CD4-positive, alpha-beta T cell treated with Interleukin-21 for 1 hour (primary cell): ENCODE data around the gene RPL37.
"Not testable (repeated sequence)": the region's sequence is repeated elsewhere in the genome, so short reads cannot be mapped to it uniquely, and the experiment has no call there.

Source experiments
- DNase-seq: peaks from one replicate; pipeline ENCODE4 v3.0.0-alpha.2; 2020

The RPL37 gene

GRCh38 chr5:40834849-40835787 is at the start of gene RPL37:
TSS of gene RPL37 (minus strand) at chr5:40835222. CDS start at chr5:40835185, 37 bp downstream.
- DNase-seq = peak; percentile 93

DNA sequence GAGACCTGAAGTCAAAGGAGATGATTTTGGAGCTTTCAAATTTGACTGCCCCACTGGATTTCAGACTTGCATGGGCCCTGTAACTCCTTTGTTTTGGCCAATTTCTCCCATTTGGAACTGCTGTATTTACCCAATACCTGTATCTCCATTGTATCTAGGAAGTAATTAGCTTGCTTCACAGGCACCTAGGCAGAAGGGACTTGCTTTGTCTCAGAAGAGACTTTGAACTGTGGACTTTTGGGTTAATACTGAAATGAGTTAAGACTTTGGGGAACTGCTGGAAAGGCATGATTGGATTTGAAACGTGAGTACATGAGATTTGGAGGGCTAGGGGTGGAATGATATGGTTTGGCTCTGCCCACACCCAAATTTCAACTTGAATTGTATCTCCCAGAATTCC is 48.0 kb upstream of the RPL37 start:
- not testable (repeated sequence) for DNase-seq

DNA sequence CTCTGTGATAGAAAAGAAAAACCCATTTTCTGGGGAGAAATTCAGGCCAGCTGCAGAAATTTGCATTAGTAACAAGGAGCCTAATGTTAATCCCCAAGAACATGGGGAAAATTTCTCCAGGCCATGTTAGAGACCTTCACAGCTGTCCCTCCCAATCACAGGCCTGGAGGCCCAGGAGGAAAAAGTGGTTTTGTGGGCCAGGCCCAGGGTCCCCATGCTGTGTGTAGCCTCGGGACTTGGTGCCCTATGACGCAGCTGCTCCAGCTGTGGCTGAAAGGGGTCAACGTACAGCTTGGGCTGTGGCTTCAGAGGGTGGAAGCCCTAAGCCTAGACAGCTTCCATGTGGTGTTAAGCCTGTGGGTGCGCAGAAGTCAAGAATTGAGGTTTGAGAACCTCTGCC is 47.3 kb upstream of the RPL37 start:
- no peak for DNase-seq

- DNase-seq = peak; percentile 27
Measured at GRCh38 chr5:40879163-40879942, 44.3 kb upstream of the RPL37 start.

DNA sequence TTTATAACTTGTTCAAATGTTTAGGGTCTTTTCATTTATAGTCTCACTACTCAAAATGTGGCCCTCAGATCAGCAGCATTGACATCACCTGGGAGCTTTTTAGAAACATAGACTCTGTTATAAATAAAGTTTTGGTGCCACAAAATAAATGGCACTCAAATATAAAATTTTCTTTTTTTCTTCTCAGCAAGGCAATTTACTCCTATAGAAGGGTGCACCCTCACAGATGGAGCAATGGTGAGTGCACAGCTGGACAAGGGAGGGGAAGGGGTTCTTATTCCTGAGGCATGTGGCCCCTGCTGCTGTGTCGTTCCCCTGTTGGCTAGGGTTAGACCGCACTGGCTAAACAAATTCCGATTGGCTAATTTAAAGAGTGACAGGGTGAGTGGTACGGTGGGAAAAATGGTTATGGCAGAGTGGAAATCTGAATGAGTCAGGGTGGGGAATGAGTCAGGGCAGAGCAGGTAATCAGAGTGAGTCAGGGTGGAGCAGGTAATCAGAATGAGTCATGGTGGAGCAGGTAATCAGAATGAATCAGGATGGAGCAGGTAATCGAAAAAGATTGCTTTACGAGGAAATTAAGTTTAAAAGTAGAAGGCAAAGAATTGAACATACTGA is 42.5 kb upstream of the RPL37 start:
- no peak for DNase-seq

DNA sequence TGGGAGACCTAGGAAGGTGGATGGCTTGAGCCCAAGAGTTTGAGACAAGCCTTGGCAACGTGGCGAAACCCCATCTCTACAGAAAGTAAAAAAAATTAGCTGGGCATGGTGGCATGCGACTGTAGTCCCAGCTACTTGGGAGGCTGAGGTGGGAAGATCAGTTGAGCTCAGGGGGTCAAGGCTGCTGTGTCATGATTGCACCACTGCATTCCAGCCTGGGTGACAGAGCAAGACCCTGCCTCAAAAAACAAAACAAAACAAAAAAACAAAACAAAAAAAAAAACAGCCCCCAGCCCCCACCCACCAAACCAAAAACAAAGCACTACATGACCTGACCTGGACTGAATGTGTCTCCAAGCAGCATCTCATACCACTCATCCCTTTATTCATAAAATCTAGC is 40.9 kb upstream of the RPL37 start:
- DNase-seq = no peak

DNA sequence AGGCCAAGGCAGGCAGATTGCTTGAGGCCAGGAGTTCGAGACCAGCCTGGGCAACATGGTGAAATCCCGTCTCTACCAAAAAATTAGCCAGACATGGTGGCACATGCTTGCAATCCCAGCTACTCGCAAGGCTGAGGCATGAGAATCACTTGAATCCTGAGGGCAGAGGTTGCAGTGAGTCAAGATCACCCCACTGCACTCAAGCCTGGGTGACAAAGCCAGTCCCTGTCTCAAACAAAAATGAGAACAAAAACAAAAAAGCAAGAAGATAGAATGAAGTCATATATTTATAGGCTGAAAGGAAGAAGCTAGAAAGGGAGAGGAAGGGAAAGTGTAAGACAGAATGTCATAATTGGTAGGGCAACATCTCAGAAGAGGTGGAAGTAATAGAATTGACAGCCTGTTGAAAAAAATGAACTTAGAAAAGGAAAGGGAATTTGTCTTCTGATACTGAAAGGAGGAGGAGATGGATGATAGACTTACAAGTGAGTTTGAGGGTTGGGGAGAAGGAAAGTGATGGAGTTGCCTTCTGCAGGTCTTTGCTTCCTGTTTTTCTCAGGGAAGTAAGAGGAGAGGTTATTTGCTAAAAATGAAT is 38.4 kb upstream of the RPL37 start:
- no peak for DNase-seq

DNA sequence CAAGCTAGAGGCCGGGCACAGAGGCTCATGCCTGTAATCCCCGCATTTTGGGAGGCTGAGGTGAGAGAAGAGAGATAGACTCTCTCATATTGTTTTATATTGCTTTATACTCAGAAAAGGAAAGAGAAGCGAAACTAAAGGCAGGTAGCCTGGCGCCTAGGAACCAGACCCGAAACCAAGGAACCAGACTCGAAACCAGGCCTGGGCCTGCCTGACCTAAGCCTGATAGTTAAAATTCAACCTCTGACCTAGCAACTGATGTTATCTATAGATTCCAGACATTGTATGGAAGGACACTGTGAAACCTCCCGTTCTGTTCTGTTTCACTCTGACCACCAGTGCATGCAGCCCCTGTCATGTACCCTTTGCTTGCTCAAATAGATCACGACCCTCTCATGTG is 37.2 kb upstream of the RPL37 start:
- DNase-seq = not testable (repeated sequence)

- no peak for DNase-seq
Measured at GRCh38 chr5:40871177-40871576, 36.2 kb upstream of the RPL37 start.

DNA sequence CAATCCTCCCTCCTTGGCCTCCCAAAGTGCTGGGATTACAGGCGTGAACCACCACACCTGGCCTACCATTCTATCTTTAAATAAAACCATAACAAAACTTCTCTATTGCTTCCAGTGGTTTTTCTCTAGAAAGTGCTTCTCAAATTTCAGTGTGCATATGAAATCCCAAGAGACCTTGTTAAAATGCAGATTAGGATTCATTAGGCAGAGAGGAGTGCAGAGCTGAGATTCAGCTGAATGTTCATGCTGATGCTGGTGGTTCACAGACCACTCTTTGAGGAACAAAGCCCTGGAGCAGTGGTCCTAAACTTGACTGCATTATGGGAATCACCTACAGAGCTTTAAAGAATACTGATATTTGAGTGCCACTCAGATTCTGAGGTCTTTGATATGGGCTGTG is 34.4 kb upstream of the RPL37 start:
- DNase-seq = no peak

- DNase-seq = no peak
Measured at GRCh38 chr5:40866844-40867243, 31.8 kb upstream of the RPL37 start.

- DNase-seq = not testable (repeated sequence)
Measured at GRCh38 chr5:40865004-40865403, 30.0 kb upstream of the RPL37 start.

DNA sequence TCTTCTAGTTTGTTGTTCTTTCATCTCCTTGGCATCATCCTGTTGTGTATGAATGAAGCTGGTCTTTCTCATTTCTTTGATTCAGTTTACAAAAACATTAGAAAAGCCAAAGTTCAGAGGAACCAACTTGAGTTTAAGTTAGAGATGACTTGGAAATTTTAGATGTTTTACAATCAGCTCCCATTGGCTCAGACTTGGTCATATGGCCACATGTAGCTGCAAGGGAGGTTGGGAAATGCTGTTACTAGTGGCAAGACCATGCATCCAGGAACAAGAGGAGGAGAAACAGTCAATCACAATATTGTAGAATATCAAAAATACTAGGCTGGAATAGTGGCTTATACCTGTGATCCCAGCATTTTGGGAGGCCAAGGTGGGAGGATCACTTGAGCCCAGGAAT is 25.7 kb upstream of the RPL37 start:
- DNase-seq = no peak

DNA sequence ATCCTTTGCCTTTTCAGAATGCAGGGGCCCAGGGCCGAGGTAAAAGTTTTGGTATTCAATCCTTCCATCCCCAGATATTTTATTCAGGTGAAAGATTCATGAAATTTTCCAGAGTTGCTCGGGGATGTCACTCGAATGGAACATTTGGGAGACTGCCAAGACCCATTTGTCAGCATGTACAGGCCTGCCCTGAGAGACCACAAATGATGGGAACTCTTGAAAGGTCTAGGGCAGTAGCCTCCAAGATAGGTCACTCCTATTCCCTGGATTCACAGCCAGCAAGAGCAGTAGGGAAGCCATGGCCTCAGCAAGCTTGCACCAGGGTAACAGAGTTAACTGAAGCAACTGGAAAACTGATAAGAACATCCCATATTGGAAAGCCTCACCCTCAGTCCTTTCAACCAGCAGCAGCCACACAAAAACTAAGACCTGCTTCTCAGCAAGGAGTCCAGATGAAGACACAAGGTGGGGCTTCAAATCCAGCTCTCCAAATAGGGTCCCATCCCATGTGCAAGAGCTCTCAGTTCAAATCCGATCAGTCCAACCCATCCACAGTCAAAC is 18.7 kb upstream of the RPL37 start:
- no peak for DNase-seq

GRCh38 chr5:40847525-40847924 is 12.5 kb upstream of the RPL37 start:
- DNase-seq = no peak

DNA sequence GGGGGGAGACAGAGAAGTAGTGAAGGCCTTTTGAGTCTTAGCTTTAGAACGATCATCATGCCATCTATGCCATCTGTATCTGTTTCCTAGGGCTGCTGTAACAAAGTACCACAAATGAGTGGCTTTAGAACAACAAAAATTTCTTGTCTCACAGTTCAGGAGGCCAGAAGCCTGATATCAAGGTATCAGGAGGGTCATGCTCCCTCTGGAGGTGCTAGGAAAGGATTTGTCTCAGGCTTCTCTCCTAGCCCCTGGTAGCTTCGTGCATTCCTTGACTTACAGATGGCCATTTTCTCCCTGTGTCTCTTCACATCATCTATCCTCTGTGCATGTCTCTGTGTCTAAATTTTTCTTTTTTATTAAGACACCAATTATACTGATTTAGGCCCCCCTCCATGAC is 11.3 kb upstream of the RPL37 start:
- DNase-seq = no peak

- no peak for DNase-seq
Measured at GRCh38 chr5:40844565-40844964, 9.5 kb upstream of the RPL37 start.

- no peak for DNase-seq
Measured at GRCh38 chr5:40842351-40842750, 7.3 kb upstream of the RPL37 start.

DNA sequence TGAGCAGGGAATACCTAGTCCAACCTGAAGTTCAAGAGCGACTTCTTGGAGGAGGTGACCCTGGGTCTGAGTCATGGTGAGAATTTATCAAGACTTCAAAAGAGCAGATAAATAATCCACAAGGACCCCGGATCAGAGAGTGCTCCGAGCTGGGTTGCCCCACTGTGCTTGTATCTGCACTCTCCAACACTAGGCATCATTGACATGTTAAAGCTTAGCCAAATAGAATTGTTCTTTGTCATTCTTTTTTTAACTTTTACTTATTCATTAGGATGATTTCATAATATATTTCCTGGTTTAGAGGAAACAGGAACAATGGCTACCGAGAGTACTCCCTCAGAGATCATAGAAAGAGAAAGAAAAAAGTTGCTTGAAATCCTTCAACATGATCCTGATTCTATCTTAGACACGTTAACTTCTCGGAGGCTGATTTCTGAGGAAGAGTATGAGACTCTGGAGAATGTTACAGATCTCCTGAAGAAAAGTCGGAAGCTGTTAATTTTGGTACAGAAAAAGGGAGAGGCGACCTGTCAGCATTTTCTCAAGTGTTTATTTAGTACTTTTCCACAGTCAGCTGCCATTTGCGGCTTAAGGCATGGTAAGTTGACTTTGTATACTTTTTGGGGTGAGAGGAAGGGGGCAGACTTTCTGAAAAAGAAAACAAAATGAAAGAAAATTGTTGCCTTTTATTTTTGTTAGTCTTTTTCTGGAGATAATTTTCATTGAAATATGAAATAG is 6.2 kb upstream of the RPL37 start, which contains the start of gene CARD6:
Gene CARD6, plus strand, starts transcription at position 300 of the 738 bp plus-strand sequence. Its CDS starts 16 bp downstream, at position 316.
- DNase-seq = peak; percentile 16

GRCh38 chr5:40838086-40838485 is 3.1 kb upstream of the RPL37 start:
- DNase-seq = peak; percentile 49

- peak; percentile 75 for DNase-seq
Measured at GRCh38 chr5:40834391-40834848, 602 bp downstream of the RPL37 start.
